Measurements from ENCODE around the gene RCOR3. TPM values are rescaled to one million over a fixed set of nuclear protein-coding genes. Genes with fewer than 3 reads are reported as not detected.

The RCOR3 gene
- total RNA-seq, 1 donor from 2014 or later = 7.6 TPM

DNA sequence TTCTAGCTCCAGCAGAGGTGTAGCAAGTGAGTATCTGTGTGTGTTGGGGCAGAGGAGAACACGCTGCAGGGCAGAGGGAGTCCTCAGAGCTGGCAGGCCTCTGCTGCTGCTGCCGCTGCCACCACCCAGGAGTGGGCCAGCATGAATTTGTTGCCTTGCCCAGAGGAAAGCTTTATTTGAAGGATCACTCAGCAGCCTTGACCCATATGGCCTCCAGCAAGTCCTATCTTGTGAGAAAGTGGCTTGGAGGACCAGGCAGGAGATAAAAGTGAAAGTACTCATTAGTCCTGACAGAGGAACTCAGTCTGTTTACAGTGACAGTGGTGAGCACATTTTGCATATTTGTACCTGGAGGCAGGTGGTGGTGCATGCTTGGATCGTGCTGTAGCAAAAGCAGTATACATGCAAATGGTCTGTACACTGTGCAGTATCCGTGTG lies 70.6 kb downstream of the RCOR3 start:
- FAIRE-seq (no peak), DNase-seq (ENCODE audit: low read depth) (no peak)
- Histone ChIP-seq H3K27me3 (ENCODE audit: control insufficient read depth, insufficient read depth, low read length) (no peaks in the 10 kb centered on the region), H3K36me3 (ENCODE audit: control insufficient read depth, insufficient read depth, low read length) (no peaks in the 10 kb centered on the region), H3K4me3 (ENCODE audit: low read depth, low read length) (no peak overlapping the region)
- TF ChIP-seq, protein P1, sequence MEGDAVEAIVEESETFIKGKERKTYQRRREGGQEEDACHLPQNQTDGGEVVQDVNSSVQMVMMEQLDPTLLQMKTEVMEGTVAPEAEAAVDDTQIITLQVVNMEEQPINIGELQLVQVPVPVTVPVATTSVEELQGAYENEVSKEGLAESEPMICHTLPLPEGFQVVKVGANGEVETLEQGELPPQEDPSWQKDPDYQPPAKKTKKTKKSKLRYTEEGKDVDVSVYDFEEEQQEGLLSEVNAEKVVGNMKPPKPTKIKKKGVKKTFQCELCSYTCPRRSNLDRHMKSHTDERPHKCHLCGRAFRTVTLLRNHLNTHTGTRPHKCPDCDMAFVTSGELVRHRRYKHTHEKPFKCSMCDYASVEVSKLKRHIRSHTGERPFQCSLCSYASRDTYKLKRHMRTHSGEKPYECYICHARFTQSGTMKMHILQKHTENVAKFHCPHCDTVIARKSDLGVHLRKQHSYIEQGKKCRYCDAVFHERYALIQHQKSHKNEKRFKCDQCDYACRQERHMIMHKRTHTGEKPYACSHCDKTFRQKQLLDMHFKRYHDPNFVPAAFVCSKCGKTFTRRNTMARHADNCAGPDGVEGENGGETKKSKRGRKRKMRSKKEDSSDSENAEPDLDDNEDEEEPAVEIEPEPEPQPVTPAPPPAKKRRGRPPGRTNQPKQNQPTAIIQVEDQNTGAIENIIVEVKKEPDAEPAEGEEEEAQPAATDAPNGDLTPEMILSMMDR (IDR thresholded peaks at IDR 0.05; ENCODE audit: insufficient read depth, low read length, severe bottlenecking) = no peak

DNA sequence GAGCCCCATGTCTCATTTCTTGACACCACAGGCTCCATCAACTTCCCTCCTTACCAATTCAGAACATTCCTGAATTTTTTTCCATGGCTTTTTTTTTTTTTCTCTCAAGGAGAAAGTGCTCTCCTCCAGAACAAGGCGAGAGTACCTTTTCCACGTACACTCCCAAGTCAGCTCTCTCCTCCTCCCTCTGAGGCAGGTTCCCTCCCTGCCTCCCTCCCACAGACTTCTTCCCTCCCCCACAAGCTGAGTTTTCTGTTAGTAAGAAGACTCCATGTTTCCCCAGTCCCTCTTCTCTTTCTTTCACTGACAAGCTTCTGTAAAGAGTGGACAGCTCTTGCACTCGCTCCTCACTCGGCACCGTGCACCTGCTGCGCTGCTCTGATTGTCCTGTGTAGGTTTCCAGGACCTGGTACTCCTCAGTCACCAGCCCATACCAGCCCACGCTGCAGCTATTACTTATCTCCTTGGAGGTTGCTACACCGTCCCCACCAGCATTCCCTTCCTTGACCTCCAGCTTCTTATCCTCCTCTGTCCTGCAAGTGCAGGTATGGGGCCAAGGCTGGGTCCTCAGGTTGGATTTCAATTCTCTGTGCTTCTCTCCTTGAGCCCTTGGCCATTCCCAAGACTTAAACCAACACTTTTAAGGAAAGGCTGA lies 71.2 kb downstream of the RCOR3 start:
- no peak for FAIRE-seq

DNA sequence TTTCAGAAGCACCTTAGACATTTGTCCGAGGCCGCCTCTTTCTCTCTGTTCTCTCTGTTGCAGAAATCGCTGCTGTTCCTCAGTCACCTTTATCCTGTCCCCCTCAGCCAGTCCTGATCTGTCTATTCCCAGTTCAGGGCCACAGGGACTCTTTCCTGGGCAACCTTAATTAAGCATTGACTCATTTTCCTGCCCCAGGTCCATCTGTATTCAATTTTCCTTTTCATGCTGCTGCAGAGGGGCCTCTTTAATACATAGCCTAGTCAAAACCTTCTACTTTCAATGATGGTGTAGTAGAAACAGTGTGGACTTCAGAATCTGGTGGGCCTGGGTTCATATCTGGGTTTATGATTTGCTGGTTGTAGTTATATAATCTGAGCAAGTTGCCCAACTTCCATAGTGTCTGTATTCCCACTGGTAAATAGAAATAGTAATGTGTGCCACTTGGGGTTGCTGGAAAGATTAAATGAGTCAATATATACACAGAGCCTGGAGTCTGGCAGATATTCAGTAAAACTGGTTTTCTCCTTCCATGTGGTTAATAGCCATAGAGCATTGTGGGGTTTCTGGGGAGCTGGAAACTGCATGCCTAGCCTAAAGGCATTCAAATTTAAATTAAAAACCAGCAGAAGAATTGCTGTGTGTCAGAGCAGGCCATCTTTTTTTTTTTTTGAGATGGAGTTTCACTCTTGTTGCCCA lies 72.0 kb downstream of the RCOR3 start:
- TF ChIP-seq, protein P1 (IDR thresholded peaks at IDR 0.05; ENCODE audit: insufficient read depth, low read length, severe bottlenecking) = no peak
- H3K4me3 ChIP-seq (ENCODE audit: low read depth, low read length) = no peak overlapping the region
- DNase-seq (ENCODE audit: low read depth) = peak; percentile 83
- no peaks in the 10 kb centered on the region for H3K27me3 ChIP-seq (ENCODE audit: control insufficient read depth, insufficient read depth, low read length)
- no peak for FAIRE-seq
- no peaks in the 10 kb centered on the region for H3K36me3 ChIP-seq (ENCODE audit: control insufficient read depth, insufficient read depth, low read length)

More for the DNA sequence above, 71.2 kb downstream of the RCOR3 start:
- H3K36me3 ChIP-seq (ENCODE audit: control insufficient read depth, insufficient read depth, low read length) = no peaks in the 10 kb centered on the region
- no peak overlapping the region for H3K4me3 ChIP-seq (ENCODE audit: low read depth, low read length)
- no peaks in the 10 kb centered on the region for H3K27me3 ChIP-seq (ENCODE audit: control insufficient read depth, insufficient read depth, low read length)
- DNase-seq (ENCODE audit: low read depth) = no peak
- TF ChIP-seq, protein P1 (IDR thresholded peaks at IDR 0.05; ENCODE audit: insufficient read depth, low read length, severe bottlenecking) = no peak

DNA sequence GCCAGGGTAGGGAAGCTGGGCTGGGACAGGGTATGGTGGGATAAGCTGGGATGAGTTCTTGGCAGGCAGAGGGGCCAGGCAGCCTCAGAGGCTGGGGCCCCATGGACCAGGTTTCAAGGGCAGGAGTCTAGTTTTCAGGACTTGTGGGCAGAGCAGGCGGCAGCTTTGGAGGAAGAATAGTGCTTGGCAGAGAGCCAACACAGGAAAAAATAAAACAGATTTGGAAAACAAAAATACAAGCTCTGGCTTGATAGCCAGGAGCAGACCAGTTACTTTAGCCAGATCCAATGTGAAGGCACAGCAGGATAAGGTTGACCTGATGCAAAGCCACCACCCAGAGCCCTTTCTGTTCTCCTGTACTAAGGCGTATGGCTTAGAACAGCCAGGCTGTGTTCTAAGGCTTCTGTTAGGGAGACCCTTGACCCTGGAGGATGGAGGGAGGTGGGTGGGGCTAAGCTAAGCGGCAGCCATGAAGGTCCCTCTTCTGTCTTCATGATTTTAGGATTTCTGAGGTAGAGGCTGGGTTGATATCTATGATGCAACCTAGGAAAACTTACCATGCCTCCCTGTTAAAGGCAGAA lies 73.0 kb downstream of the RCOR3 start:
- no peaks in the 10 kb centered on the region for H3K27me3 ChIP-seq (ENCODE audit: control insufficient read depth, insufficient read depth, low read length)
- TF ChIP-seq, protein P1 (IDR thresholded peaks at IDR 0.05; ENCODE audit: insufficient read depth, low read length, severe bottlenecking) = no peak
- no peak overlapping the region for H3K4me3 ChIP-seq (ENCODE audit: low read depth, low read length)
- FAIRE-seq (no peak), DNase-seq (ENCODE audit: low read depth) (no peak)
- no peaks in the 10 kb centered on the region for H3K36me3 ChIP-seq (ENCODE audit: control insufficient read depth, insufficient read depth, low read length)

DNA sequence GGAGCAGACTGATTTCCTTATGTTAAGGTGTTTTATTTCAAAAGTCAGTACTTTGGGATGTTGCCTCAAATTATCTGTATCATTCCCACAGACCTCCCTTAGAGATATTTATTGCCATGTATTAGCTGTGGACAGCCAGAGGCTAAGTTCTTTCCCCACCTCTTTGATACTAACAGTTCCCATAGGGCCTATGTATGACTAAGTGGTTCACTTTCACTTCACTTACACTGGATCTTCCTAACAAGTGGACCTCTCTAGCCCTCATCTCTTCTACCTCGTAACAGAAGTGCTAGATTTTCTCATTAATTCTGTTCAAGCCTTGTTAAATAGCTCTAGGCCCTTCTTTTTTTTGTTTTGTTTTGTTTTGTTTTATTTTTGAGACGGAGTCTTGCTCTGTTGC lies 73.7 kb downstream of the RCOR3 start:
- TF ChIP-seq, protein P1 (IDR thresholded peaks at IDR 0.05; ENCODE audit: insufficient read depth, low read length, severe bottlenecking) = no peak
- Histone ChIP-seq H3K4me3 (ENCODE audit: low read depth, low read length) (no peak overlapping the region), H3K27me3 (ENCODE audit: control insufficient read depth, insufficient read depth, low read length) (no peaks in the 10 kb centered on the region), H3K36me3 (ENCODE audit: control insufficient read depth, insufficient read depth, low read length) (no peaks in the 10 kb centered on the region)
- FAIRE-seq (no peak), DNase-seq (ENCODE audit: low read depth) (no peak)
